ENCODE measurements around the gene EPS8L2.
"Not testable (repeated sequence)": the region's sequence is repeated elsewhere in the genome, so short reads cannot be mapped to it uniquely, and the experiment has no call there.

GRCh38 chr11:737899-738298, 31.9 kb downstream of the EPS8L2 start:
- TF ChIP-seq CTCF (IDR thresholded peaks at IDR 0.05; ENCODE audit: insufficient read depth, low read length, poor library complexity, severe bottlenecking); EZH2phosphoT487 (conservative IDR thresholded peaks at IDR 0.05; ENCODE audit: low read length): not testable (repeated sequence)
